NCI-H1092 treated with DMSO at 0.1 percent for 48 hours (cell line): ENCODE data around the gene EMP3.
"Not testable (repeated sequence)": the region's sequence is repeated elsewhere in the genome, so short reads cannot be mapped to it uniquely, and the experiment has no call there.

Source experiments
- DNase-seq: peaks from one replicate; lab custom pipeline; 2025; lab: John Stamatoyannopoulos, UW

The EMP3 gene, protein sequence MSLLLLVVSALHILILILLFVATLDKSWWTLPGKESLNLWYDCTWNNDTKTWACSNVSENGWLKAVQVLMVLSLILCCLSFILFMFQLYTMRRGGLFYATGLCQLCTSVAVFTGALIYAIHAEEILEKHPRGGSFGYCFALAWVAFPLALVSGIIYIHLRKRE

GRCh38 chr19:48325265-48325910 is at the start of gene EMP3:
Gene EMP3 (plus strand): TSS chr19:48325552. CDS start chr19:48326845, 1,293 bp downstream.
- DNase-seq = no peak

DNA sequence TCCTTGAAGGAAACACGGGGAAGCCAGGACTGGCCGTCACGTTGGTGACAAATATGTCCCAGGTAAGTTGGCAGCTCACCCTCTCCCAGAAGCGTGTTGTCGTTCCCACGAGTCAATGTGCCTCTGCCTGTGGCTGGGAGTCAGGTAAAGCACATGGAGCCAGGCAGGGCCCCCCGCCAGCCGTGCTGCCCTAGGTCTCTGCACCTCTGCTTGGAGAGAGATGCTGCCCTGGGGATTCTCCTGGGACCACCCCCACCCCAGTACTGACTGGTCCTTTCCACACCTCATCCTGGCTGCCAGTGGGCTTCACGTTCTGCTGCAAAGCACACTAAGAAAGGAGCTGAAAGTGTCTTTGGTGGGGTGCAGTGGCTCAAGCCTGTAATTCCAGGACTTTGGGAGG is 45.6 kb upstream of the EMP3 start:
- DNase-seq = no peak

- no peak for DNase-seq
Measured at GRCh38 chr19:48283908-48284307, 41.4 kb upstream of the EMP3 start.

GRCh38 chr19:48284896-48285295 is 40.5 kb upstream of the EMP3 start:
- DNase-seq = no peak

GRCh38 chr19:48287748-48288147 is 37.6 kb upstream of the EMP3 start:
- DNase-seq = no peak

GRCh38 chr19:48290401-48290770 is 35.0 kb upstream of the EMP3 start:
- no peak for DNase-seq

GRCh38 chr19:48290771-48291488 is 34.4 kb upstream of the EMP3 start:
- DNase-seq = peak; percentile 13

DNA sequence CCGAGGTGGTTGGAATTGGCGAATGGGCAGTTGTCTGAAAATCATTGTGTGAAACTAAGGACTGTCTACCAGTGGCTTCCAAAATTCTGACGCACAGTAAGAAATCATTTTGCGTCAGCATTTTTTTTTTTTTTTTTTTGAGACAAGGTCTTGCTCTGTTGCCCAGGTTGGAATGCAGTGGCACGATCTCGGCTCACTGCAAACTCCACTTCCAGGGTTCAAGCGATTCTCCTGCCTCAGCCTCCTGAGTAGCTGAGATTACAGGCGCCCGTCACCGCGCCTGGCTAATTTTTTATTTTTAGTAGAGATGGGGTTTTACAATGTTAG is 33.9 kb upstream of the EMP3 start:
- not testable (repeated sequence) for DNase-seq

DNA sequence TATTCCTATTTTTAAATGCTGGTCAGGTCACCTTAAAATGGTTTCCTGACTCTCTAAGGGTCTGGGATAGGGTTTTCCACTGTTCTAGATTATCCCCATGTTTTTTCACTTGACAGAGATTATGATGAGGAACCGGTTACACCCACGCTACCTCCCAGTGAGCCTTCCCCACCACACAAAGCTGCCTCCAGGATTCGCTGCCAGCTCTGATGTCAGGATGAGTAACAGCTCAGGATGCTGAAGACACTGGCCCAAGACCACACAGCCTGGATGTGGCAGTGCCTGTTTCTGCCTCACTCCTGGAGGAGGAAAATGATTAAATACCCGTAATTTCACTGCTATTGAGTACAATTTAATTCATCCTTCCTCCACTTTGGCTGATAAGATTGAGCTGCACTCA is 32.6 kb upstream of the EMP3 start:
- no peak for DNase-seq

- DNase-seq = no peak
Measured at GRCh38 chr19:48295458-48295857, 29.9 kb upstream of the EMP3 start.

DNA sequence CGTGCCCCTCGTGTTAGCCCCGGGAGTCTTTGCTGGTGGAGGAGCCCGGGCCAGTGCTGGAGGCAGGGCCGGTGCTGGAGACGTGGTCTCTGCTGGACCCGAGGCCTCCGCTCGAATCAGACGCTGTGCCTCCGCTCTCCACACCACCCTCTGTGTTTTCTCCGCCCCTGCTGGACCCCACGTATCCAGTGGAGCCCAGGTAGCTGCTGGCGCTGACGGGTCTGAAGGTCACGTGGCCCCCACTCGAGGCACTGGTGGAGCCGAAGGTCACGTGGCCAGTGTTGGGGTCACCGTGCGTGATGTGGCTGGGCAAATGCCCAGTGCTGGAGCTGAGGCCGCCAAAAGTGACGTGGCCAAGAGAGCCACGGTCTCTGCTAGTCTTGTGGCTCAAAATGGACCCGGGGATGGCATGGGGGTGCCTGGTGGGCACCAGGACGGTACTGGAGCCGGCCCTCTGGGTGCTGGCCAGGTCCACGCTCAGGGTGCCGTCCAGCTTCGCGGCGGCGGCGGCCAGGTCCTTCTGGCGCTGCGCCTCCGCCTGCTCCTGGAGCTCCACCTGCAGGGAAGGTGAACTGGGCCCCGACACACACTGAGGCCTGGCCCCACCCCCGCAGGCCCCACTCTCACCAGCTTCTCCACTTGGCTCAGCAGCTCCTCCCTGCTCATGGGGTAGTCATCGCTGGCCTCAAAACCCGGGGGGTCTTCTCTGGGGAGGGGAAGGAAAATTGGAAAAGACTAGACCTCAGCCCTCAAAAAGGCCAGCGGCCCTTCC is 28.2 kb upstream of the EMP3 start:
- no peak for DNase-seq

- no peak for DNase-seq
Measured at GRCh38 chr19:48297975-48298374, 27.4 kb upstream of the EMP3 start.

GRCh38 chr19:48301886-48302599 is 23.3 kb upstream of the EMP3 start:
- DNase-seq = no peak

- no peak for DNase-seq
Measured at GRCh38 chr19:48302600-48302959, 22.8 kb upstream of the EMP3 start.

DNA sequence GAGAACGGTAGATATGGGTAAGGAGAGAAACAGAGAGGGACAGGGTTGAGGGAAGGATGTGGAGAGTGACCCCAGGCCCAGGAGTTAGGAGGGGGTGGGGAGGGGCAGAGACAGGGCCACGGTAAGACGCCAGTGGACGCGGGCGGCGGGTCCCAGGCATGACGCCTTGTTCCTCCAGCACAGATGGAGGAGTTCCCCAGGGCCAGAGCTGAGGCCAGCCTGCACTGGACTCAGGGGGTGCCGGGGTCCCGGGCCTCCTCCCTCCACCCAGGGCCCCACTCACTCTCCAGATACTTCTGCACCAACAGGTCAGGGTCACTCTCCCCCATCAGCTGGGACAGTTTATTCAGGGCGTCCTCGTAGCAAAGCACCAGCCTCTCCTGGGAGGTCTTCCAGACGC is 22.0 kb upstream of the EMP3 start:
- DNase-seq = no peak

- no peak for DNase-seq
Measured at GRCh38 chr19:48303866-48304265, 21.5 kb upstream of the EMP3 start.

DNA sequence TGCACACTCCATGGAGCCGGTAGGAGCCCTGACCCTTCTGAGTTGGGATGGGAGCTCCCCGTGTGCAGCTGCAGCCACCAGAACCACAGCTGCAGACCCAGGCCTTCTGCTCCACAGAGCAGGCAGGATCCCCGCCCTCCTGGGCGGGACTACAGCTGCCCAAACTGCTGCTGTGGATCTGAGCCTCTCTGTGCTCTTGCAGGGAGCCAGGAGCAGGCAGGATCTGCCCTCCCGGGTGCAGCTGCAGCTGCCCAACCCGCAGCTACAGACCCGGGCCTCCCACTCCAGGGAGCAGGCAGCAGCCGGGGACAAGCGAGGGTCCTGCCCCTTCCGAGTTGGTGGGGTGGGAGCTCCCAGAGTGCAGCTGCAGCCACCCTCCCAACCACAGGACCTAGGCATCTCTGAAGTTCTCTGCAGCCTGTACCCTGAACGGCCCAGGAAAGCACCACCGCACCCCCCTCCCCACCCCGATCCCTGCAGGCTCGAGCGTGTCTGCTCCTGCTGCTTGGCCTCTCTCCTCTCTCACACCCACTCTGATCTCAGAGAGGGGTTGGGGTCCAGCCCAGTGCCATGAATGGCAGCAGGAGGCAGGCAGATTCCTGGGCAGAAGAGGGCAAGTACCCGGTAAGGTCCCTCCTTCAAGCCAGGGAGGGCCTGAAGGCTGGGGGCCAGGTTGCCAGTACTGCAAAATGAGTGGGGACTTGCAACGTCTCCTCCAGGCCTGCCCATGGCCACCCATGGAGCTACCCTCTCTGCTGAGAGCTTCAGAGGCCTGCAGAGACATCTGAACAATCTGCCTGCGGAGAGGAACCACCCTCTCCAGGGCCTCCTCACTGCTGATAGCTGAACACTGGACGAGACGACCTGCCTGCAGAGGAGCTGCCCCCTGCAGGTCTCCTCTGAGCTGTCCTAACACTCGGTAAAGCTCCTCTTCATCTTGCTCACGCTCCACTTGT is 16.4 kb upstream of the EMP3 start:
- no peak for DNase-seq

DNA sequence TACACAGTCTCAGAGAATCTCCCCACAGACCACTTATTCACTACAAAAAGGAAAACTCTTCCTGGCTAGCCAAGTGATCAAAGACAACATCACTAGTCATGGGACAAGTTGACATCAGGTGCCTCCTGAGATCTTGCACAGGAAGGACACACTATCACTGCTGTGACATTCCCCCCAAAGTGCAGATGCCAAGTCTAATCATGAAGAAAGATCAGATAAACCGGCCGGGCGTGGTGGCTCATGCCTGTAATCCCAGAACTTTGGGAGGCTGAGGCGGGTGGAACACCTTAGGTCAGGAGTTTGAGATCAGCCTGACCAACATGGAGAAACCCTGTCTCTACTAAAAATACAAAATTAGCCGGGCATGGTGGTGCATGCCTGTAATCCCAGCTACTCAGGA is 15.6 kb upstream of the EMP3 start:
- DNase-seq = not testable (repeated sequence)

GRCh38 chr19:48310227-48310626 is 15.1 kb upstream of the EMP3 start:
- no peak for DNase-seq

GRCh38 chr19:48311384-48311783 is 14.0 kb upstream of the EMP3 start:
- no peak for DNase-seq

GRCh38 chr19:48315712-48316111 is 9.6 kb upstream of the EMP3 start:
- DNase-seq = no peak
